Lung (tissue), 12 donors: ENCODE results near the gene ADIPOR2. TPM values are rescaled to one million over a fixed set of nuclear protein-coding genes. Genes with fewer than 3 reads are reported as not detected.
"Not testable (repeated sequence)": the region's sequence is repeated elsewhere in the genome, so short reads cannot be mapped to it uniquely, and the experiment has no call there.

Experiments
- ATAC-seq: fragments of 200-7000 bp; cut with Tn5 transposase; one replicate; pipeline ENCODE4 v1.9.1; 2020; ENCODE audit warnings: moderate number of reproducible peaks; ENCODE audit not compliant: insufficient read depth, low FRiP score
- DNase-seq, 3 donors: peaks; one replicate each; pipeline ENCODE4 v3.0.0-alpha.2; 2013 to 2017
- H3K27ac ChIP-seq, 2 donors: one replicate each; pipeline ENCODE4 v1.5.1; 2013; ENCODE audit warnings: mild to moderate bottlenecking in 2 of 2, moderate library complexity in 2 of 2, control low read depth in 1 of 2, inconsistent platforms in 1 of 2, low read depth in 1 of 2, low read length in 1 of 2
- H3K27me3 ChIP-seq, 3 donors: one replicate each; pipeline ENCODE4 v1.5.1; 2013; ENCODE audit warnings: low read length in 2 of 3; ENCODE audit not compliant: control insufficient read depth in 3 of 3, insufficient read depth in 3 of 3
- H3K36me3 ChIP-seq, 4 donors: one replicate each; pipeline ENCODE4 v1.5.1; 2013; ENCODE audit warnings: low read length in 4 of 4, mild to moderate bottlenecking in 1 of 4, moderate library complexity in 1 of 4; ENCODE audit not compliant: control insufficient read depth in 4 of 4, insufficient read depth in 4 of 4
- H3K4me1 ChIP-seq, 5 donors: one replicate each; pipeline ENCODE4 v1.5.1; 2013; ENCODE audit warnings: low read length in 5 of 5, mild to moderate bottlenecking in 2 of 5, moderate library complexity in 1 of 5; ENCODE audit not compliant: control insufficient read depth in 5 of 5, insufficient read depth in 5 of 5
- H3K4me3 ChIP-seq: one replicate; pipeline ENCODE4 v1.5.1; 2013; ENCODE audit warnings: mild to moderate bottlenecking, control low read depth, moderate library complexity
- H3K9ac ChIP-seq, 2 donors: one replicate each; pipeline ENCODE4 v1.5.1; 2013; ENCODE audit warnings: low read length in 2 of 2, control low read depth in 1 of 2; ENCODE audit not compliant: insufficient read depth in 1 of 2
- H3K9me3 ChIP-seq, 4 donors: one replicate each; pipeline ENCODE4 v1.5.1; 2013; ENCODE audit warnings: low read length in 3 of 4, mild to moderate bottlenecking in 1 of 4, moderate library complexity in 1 of 4; ENCODE audit not compliant: control insufficient read depth in 4 of 4, insufficient read depth in 3 of 4
- CTCF ChIP-seq: IDR thresholded peaks from 2 replicates; pipeline ENCODE4 v1.5.1; 2012; ENCODE audit warnings: mild to moderate bottlenecking; ENCODE audit errors: control extremely low read depth, extremely low read depth
- WGBS, 2 donors: extraction: QIAGEN DNeasy Blood & Tissue Kit; methylation state at CpG; one replicate each; pipeline ENCODE4 v1.1.7; 2013; 5-methylcytosine and 5-hydroxymethylcytosine counted together
- polyA plus RNA-seq, 2 donors: library from polyadenylated mRNA; stranded (reverse); fragments of 200-250 nt; gene quantifications; one replicate each; pipeline ENCODE4 v1.2.1, GENCODE V29; 2013
- total RNA-seq, 2 donors: library from RNA; depleted of rRNA in 1 of 2; stranded (reverse); fragments of >200 nt in 1 of 2; gene quantifications; one replicate each; pipeline ENCODE4 v1.2.1, GENCODE V29; 2014 to 2021
- donor health status: control.
- donor health status: control.
- donor health status: Bipolar disorder and iron deficiency.
- donor health status: healthy.
- donor health status: DM: yes; HTN: yes; CAD: no.

The ADIPOR2 gene
- total and polyA plus RNA-seq, 4 donors, result 31.9 to 61.1 (median 53.6) TPM

GRCh38 chr12:1728824-1729223 is 38.0 kb downstream of the ADIPOR2 start:
- Histone ChIP-seq H3K27me3 (no peaks in the 10 kb centered on the region), H3K9ac (no peak overlapping the region), H3K4me3 (no peak overlapping the region), H3K9me3 (no peaks in the 10 kb centered on the region), H3K36me3 (peaks cover 0 to 3% (median under 1%) of the 10 kb centered on the region in 4 donors), H3K4me1 (peaks cover 0 to 2% (median 0%) of the 10 kb centered on the region in 5 donors), H3K27ac (no peak overlapping the region)
- 96 to 100% methylated on average over 1 of the region's 1 CpG for WGBS, 2 donors
- no peak for ATAC-seq
- TF ChIP-seq CTCF, result no peak
- DNase-seq, result no peak

- DNase-seq (no peak), ATAC-seq (no peak)
- peaks cover 0 to 2% (median 0%) of the 10 kb centered on the region in 5 donors for H3K4me1 ChIP-seq
- no peak overlapping the region for H3K4me3 ChIP-seq
- H3K27ac ChIP-seq, result no peak overlapping the region
- no peaks in the 10 kb centered on the region for H3K9me3 ChIP-seq
- TF ChIP-seq CTCF, result no peak
- no peaks in the 10 kb centered on the region for H3K36me3 ChIP-seq
- H3K27me3 ChIP-seq, result no peaks in the 10 kb centered on the region
- WGBS, 2 donors, result 96 to 98% methylated on average over 11 of the region's 11 CpGs
- H3K9ac ChIP-seq, result no peak overlapping the region
Observed at GRCh38 chr12:1731019-1731687, 40.3 kb downstream of the ADIPOR2 start.

GRCh38 chr12:1731688-1732078 is 40.8 kb downstream of the ADIPOR2 start:
- not testable (repeated sequence) for H3K36me3 ChIP-seq, DNase-seq, H3K9ac ChIP-seq, H3K9me3 ChIP-seq, H3K4me1 ChIP-seq, H3K4me3 ChIP-seq, H3K27ac ChIP-seq, H3K27me3 ChIP-seq, ATAC-seq
- WGBS, 2 donors, result 96 to 97% methylated on average over 10 of the region's 10 CpGs

GRCh38 chr12:1732914-1733313 is 42.0 kb downstream of the ADIPOR2 start:
- Histone ChIP-seq H3K4me1 (peaks cover 0 to 4% (median 0%) of the 10 kb centered on the region in 5 donors), H3K4me3 (no peak overlapping the region), H3K36me3 (peaks cover 0 to 1% (median 0%) of the 10 kb centered on the region in 4 donors), H3K9me3 (no peaks in the 10 kb centered on the region), H3K9ac (no peak overlapping the region), H3K27me3 (no peaks in the 10 kb centered on the region), H3K27ac (no peak overlapping the region)
- ATAC-seq, result no peak
- DNase-seq, result no peak
- no peak for TF ChIP-seq CTCF
- 76 to 84% methylated on average over 1 of the region's 1 CpG for WGBS, 2 donors

- H3K9ac ChIP-seq, H3K36me3 ChIP-seq, ATAC-seq, H3K9me3 ChIP-seq, H3K27ac ChIP-seq, H3K27me3 ChIP-seq, H3K4me3 ChIP-seq, DNase-seq: not testable (repeated sequence)
- 97 to 98% methylated on average over 5 of the region's 5 CpGs for WGBS, 2 donors
- H3K4me1 ChIP-seq, result peaks cover 0 to 12% (median 0%) of the 10 kb centered on the region in 5 donors
Observed at GRCh38 chr12:1733712-1734111, 42.8 kb downstream of the ADIPOR2 start.
